ENCODE measurements around the gene ANGPTL7.
"Not testable (repeated sequence)": the region's sequence is repeated elsewhere in the genome, so short reads cannot be mapped to it uniquely, and the experiment has no call there.

ANGPTL7 gene

GRCh38 chr1:11168731-11169130 is 20.4 kb upstream of the ANGPTL7 start:
- in situ Hi-C loops (cut with MboI; ENCODE audit: low sequenced_read_pairs), result no loop called here

- in situ Hi-C loops (cut with MboI; ENCODE audit: low sequenced_read_pairs), result no loop called here
These were observed 20.0 kb upstream of the ANGPTL7 start for GRCh38 chr1:11169202-11169601.

GRCh38 chr1:11170102-11170501 is 19.1 kb upstream of the ANGPTL7 start:
- in situ Hi-C loops (cut with MboI; ENCODE audit: low sequenced_read_pairs), result no loop called here

- in situ Hi-C loops (cut with MboI; ENCODE audit: low sequenced_read_pairs), result no loop called here
These were observed 14.8 kb upstream of the ANGPTL7 start for GRCh38 chr1:11174261-11174942.

- in situ Hi-C loops (cut with MboI; ENCODE audit: low sequenced_read_pairs), result no loop called here
These were observed 13.7 kb upstream of the ANGPTL7 start for GRCh38 chr1:11175461-11175860.

- in situ Hi-C loops (cut with MboI; ENCODE audit: low sequenced_read_pairs), result no loop called here
These were observed 13.0 kb upstream of the ANGPTL7 start for GRCh38 chr1:11176081-11176706.

- in situ Hi-C loops (cut with MboI; ENCODE audit: low sequenced_read_pairs), result no loop called here
These were observed 10.8 kb upstream of the ANGPTL7 start for GRCh38 chr1:11178021-11179015.

- in situ Hi-C loops (cut with MboI; ENCODE audit: low sequenced_read_pairs), result no loop called here
These were observed 10.0 kb upstream of the ANGPTL7 start for GRCh38 chr1:11179125-11179524.

GRCh38 chr1:11179749-11180148 is 9.4 kb upstream of the ANGPTL7 start:
- in situ Hi-C loops (cut with MboI; ENCODE audit: low sequenced_read_pairs), result not testable (repeated sequence)

- in situ Hi-C loops (cut with MboI; ENCODE audit: low sequenced_read_pairs), result no loop called here
These were observed 8.8 kb upstream of the ANGPTL7 start for GRCh38 chr1:11180342-11180744.

- in situ Hi-C loops (cut with MboI; ENCODE audit: low sequenced_read_pairs), result no loop called here
These were observed 6.3 kb upstream of the ANGPTL7 start for GRCh38 chr1:11182884-11183283.

- in situ Hi-C loops (cut with MboI; ENCODE audit: low sequenced_read_pairs), result no loop called here
These were observed 4.2 kb upstream of the ANGPTL7 start for GRCh38 chr1:11184973-11185372.

- in situ Hi-C loops (cut with MboI; ENCODE audit: low sequenced_read_pairs), result no loop called here
These were observed 2.2 kb upstream of the ANGPTL7 start for GRCh38 chr1:11187000-11187399.

- in situ Hi-C loops (cut with MboI; ENCODE audit: low sequenced_read_pairs), result no loop called here
These were observed 1.7 kb upstream of the ANGPTL7 start for GRCh38 chr1:11187494-11187893.

- in situ Hi-C loops (cut with MboI; ENCODE audit: low sequenced_read_pairs), result no loop called here
These were observed 1.2 kb upstream of the ANGPTL7 start for GRCh38 chr1:11187931-11188330.

- in situ Hi-C loops (cut with MboI; ENCODE audit: low sequenced_read_pairs), result no loop called here
These were observed 774 bp upstream of the ANGPTL7 start for GRCh38 chr1:11188381-11188780.

GRCh38 chr1:11193376-11193775 is 4.2 kb downstream of the ANGPTL7 start:
- in situ Hi-C loops (cut with MboI; ENCODE audit: low sequenced_read_pairs), result no loop called here

- in situ Hi-C loops (cut with MboI; ENCODE audit: low sequenced_read_pairs), result no loop called here
These were observed 5.4 kb downstream of the ANGPTL7 start for GRCh38 chr1:11194407-11195176.

GRCh38 chr1:11196945-11197344 is 7.8 kb downstream of the ANGPTL7 start:
- in situ Hi-C loops (cut with MboI; ENCODE audit: low sequenced_read_pairs), result no loop called here

GRCh38 chr1:11197359-11197758 is 8.2 kb downstream of the ANGPTL7 start:
- in situ Hi-C loops (cut with MboI; ENCODE audit: low sequenced_read_pairs), result no loop called here

- in situ Hi-C loops (cut with MboI; ENCODE audit: low sequenced_read_pairs), result no loop called here
These were observed 9.1 kb downstream of the ANGPTL7 start for GRCh38 chr1:11198257-11198656.
